Measurements from ENCODE around the gene RPN1. TPM values are rescaled to one million over a fixed set of nuclear protein-coding genes. Genes with fewer than 3 reads are reported as not detected.

The RPN1 gene
- total RNA-seq, 1 donor from 2014 or later = 283 TPM

GRCh38 chr3:128572013-128572412, 78.6 kb downstream of the RPN1 start:
- Histone ChIP-seq H3K9ac (ENCODE audit: low read length) (no peak overlapping the region), H3K9me3 (ENCODE audit: insufficient read depth, low read depth, low read length) (no peaks in the 10 kb centered on the region), H3K36me3 (ENCODE audit: insufficient read depth, low read length) (no peaks in the 10 kb centered on the region), H3K4me2 (ENCODE audit: low read length) (no peak overlapping the region), H2AFZ (ENCODE audit: low read depth, low read length) (no peak overlapping the region), H3K4me1 (ENCODE audit: insufficient read depth, low read length) (no peaks in the 10 kb centered on the region), H3K27ac (ENCODE audit: low read depth, low read length) (no peak overlapping the region), H3K79me2 (ENCODE audit: insufficient read depth, low read length) (no peaks in the 10 kb centered on the region), H3K27me3 (ENCODE audit: insufficient read depth, low read length) (no peaks in the 10 kb centered on the region), H3K4me3 (ENCODE audit: insufficient read depth, low read depth, low read length) (no peak overlapping the region), H4K20me1 (ENCODE audit: insufficient read depth, low read length) (no peaks in the 10 kb centered on the region)
- H3K9me3 Mint-ChIP-seq (ENCODE audit: unreplicated experiment) = no peaks in the 10 kb centered on the region
- H3K4me3 Mint-ChIP-seq (ENCODE audit: unreplicated experiment) = no peak overlapping the region
- H3K27me3 Mint-ChIP-seq (ENCODE audit: low read depth, unreplicated experiment) = peaks cover 28% of the 10 kb centered on the region
- TF ChIP-seq CTCF (IDR thresholded peaks at IDR 0.05; ENCODE audit: insufficient read depth, low read depth, low read length) (no peak), EZH2 (IDR thresholded peaks at IDR 0.05; ENCODE audit: insufficient read depth, low read length) (no peak)
- H3K27ac Mint-ChIP-seq (ENCODE audit: unreplicated experiment) = no peak overlapping the region
- no peaks in the 10 kb centered on the region for H3K36me3 Mint-ChIP-seq (ENCODE audit: low read depth, unreplicated experiment)
- DNase-seq (ENCODE audit: low read depth) (no peak), FAIRE-seq (no peak)
- H3K4me1 Mint-ChIP-seq (ENCODE audit: low read depth, unreplicated experiment) = no peaks in the 10 kb centered on the region

Other genes with a start within 250 kb of the RPN1 start
- not detected in 2 replicates for gene DNAJB8, start 183.9 kb downstream of the RPN1 start, total RNA-seq
- gene GATA2, start 157.6 kb downstream of the RPN1 start, total RNA-seq = 0.58 and 1.7 TPM in 2 replicates
- gene RAB7A, start 75.4 kb upstream of the RPN1 start, total RNA-seq = 305 and 319 TPM in 2 replicates
- 32.4 and 33.3 TPM in 2 replicates for gene ACAD9, start 228.8 kb upstream of the RPN1 start, total RNA-seq

Measured in astrocyte (in vitro differentiated cells and primary cell).